ENCODE results near the gene R3HDM1. TPM values are rescaled to one million over a fixed set of nuclear protein-coding genes. Genes with fewer than 3 reads are reported as not detected.

The R3HDM1 gene
- total RNA-seq, 1 experiment from 2014 or later: 16.4 TPM

DNA sequence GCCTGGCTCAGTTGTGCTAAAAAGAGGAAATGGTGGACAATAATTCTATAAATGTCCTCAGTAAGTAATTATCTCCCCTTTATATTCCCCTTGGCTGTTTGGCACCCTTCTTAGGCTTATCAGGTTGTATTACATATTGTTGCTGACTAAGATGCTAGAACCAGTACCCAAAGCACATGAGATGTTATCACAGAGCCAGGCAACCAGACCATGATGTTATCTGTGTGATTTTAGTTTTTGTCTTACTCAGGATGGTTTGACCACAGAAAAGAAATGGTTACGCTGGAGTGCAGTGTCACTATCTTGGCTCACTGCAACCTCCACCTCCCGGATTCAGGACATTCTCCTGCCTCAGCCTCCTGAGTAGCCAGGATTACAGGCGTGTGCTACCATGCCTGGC, 15.2 kb downstream of the R3HDM1 start:
- DNase-seq: no peak
- Histone ChIP-seq H3K27me3 (ENCODE audit: control insufficient read depth, insufficient read depth, low read length) (no peaks in the 10 kb centered on the region), H3K36me3 (replicated peaks; ENCODE audit: control insufficient read depth, insufficient read depth, low read length) (no peaks in the 10 kb centered on the region), H3K4me3 (ENCODE audit: insufficient read depth, low read depth, low read length) (no peak overlapping the region)

DNA sequence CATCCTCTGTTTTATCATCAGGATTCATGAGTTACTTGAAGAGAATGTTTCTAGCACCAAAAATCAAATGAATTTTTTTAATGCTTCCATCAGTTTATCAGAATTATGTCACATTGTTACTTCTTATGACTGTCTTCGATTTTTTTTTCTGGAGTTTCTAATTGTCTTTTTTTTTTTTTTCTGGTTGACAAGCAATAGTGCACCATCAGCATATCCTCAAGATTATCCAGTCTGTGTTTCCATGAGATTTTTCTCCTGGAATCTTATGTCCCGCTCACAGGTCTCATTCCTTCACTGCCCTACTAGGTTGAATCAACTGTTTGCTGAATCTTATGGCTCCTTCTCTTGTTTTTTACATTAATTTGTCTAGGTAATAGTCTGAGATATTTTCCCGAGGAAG, 16.0 kb downstream of the R3HDM1 start:
- H3K27me3 ChIP-seq (ENCODE audit: control insufficient read depth, insufficient read depth, low read length): no peaks in the 10 kb centered on the region
- no peak overlapping the region for H3K4me3 ChIP-seq (ENCODE audit: insufficient read depth, low read depth, low read length)
- no peak for DNase-seq
- no peaks in the 10 kb centered on the region for H3K36me3 ChIP-seq (replicated peaks; ENCODE audit: control insufficient read depth, insufficient read depth, low read length)

GRCh38 chr2:135551356-135551755, 20.1 kb downstream of the R3HDM1 start:
- H3K36me3 ChIP-seq (replicated peaks; ENCODE audit: control insufficient read depth, insufficient read depth, low read length): no peaks in the 10 kb centered on the region
- DNase-seq: no peak
- no peak overlapping the region for H3K4me3 ChIP-seq (ENCODE audit: insufficient read depth, low read depth, low read length)
- no peaks in the 10 kb centered on the region for H3K27me3 ChIP-seq (ENCODE audit: control insufficient read depth, insufficient read depth, low read length)

DNA sequence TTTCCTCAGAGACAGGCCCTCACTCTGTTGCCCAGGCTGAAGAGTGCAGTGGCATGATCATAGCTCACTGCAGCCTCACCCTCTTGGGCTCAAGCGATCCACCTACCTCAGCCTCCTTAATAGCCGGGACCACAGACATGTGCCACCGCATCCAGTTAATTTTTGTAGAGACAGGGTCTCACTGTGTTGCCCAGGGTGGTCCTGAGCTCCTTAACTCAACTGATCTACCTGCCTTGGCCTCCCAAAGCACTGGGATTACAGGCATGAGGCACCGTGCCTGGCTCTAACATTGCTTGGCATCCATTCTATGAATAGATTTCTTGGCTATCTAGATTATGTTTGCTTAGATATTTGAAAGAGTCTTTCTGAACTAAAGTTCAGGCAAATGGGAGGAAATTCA, 21.6 kb downstream of the R3HDM1 start:
- H3K4me3 ChIP-seq (ENCODE audit: insufficient read depth, low read depth, low read length): no peak overlapping the region
- no peak for DNase-seq
- H3K27me3 ChIP-seq (ENCODE audit: control insufficient read depth, insufficient read depth, low read length): no peaks in the 10 kb centered on the region
- H3K36me3 ChIP-seq (replicated peaks; ENCODE audit: control insufficient read depth, insufficient read depth, low read length): no peaks in the 10 kb centered on the region

DNA sequence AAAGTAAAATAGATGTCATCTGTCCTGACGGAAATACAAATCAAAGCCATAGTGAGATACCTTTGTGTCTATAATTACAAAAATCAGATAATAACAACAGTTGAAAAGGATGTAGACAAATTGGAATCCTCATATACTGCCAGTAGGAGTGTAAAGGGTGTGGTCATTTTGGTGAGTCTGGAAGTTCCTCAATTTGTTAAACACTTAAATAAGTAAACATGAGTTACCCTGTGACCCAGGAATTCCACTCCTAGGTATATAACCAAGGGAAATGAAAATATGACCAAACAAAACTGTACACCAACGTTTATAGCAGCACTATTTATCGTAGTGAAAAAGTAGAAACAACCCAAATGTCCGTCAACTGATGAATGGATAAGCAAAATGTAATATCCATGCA, 24.0 kb downstream of the R3HDM1 start:
- H3K27me3 ChIP-seq (ENCODE audit: control insufficient read depth, insufficient read depth, low read length): no peaks in the 10 kb centered on the region
- no peak overlapping the region for H3K4me3 ChIP-seq (ENCODE audit: insufficient read depth, low read depth, low read length)
- no peaks in the 10 kb centered on the region for H3K36me3 ChIP-seq (replicated peaks; ENCODE audit: control insufficient read depth, insufficient read depth, low read length)
- no peak for DNase-seq

GRCh38 chr2:135557530-135557929, 26.2 kb downstream of the R3HDM1 start:
- no peak for DNase-seq
- Histone ChIP-seq H3K36me3 (replicated peaks; ENCODE audit: control insufficient read depth, insufficient read depth, low read length) (no peaks in the 10 kb centered on the region), H3K4me3 (ENCODE audit: insufficient read depth, low read depth, low read length) (no peak overlapping the region), H3K27me3 (ENCODE audit: control insufficient read depth, insufficient read depth, low read length) (no peaks in the 10 kb centered on the region)

- Histone ChIP-seq H3K36me3 (replicated peaks; ENCODE audit: control insufficient read depth, insufficient read depth, low read length) (no peaks in the 10 kb centered on the region), H3K4me3 (ENCODE audit: insufficient read depth, low read depth, low read length) (no peak overlapping the region), H3K27me3 (ENCODE audit: control insufficient read depth, insufficient read depth, low read length) (no peaks in the 10 kb centered on the region)
- no peak for DNase-seq
These were observed 30.6 kb downstream of the R3HDM1 start for GRCh38 chr2:135561925-135562324.

DNA sequence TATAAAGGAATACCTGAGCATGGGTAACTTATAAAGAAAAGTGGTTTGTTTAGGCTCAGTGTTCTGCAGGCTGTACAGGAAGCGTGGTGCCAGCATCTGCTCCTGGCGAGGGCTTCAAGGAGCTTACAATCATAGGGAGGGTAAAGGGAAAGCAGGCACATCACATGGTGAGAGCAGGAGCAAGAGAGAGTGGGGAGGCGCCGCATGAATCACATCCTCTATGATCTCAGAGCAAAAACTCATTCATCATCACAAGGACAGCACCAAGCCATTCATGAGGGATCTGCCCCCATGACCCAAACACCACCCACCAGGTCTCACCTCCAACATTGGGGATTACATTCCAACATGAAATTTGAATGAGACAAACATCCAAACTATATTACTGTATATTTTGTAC, 32.5 kb downstream of the R3HDM1 start:
- Histone ChIP-seq H3K36me3 (replicated peaks; ENCODE audit: control insufficient read depth, insufficient read depth, low read length) (no peaks in the 10 kb centered on the region), H3K27me3 (ENCODE audit: control insufficient read depth, insufficient read depth, low read length) (no peaks in the 10 kb centered on the region), H3K4me3 (ENCODE audit: insufficient read depth, low read depth, low read length) (no peak overlapping the region)
- no peak for DNase-seq

DNA sequence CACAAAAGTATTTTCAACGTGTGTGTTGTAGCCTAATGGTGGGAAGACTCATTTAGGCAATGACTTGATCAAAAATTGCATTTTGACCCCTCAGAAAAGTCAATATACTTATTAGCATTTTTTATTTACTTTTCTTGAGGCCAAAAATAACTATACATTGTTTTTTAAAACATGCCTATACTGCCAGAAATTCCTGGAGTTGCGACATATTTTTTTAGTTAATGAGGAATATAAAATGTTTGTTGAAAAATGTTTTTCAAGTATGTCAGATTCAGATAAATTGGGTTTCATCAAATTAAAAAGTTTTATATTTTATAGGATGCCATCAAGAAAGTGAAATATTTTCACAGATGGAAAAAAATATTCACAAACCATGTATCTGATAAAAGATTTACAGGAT, 39.6 kb downstream of the R3HDM1 start:
- no peaks in the 10 kb centered on the region for H3K27me3 ChIP-seq (ENCODE audit: control insufficient read depth, insufficient read depth, low read length)
- DNase-seq: no peak
- no peak overlapping the region for H3K4me3 ChIP-seq (ENCODE audit: insufficient read depth, low read depth, low read length)
- no peaks in the 10 kb centered on the region; the same call in 1 of the 2 replicates for H3K36me3 ChIP-seq (replicated peaks; ENCODE audit: control insufficient read depth, insufficient read depth, low read length)

GRCh38 chr2:135573620-135574019, 42.3 kb downstream of the R3HDM1 start:
- DNase-seq: no peak
- no peaks in the 10 kb centered on the region for H3K27me3 ChIP-seq (ENCODE audit: control insufficient read depth, insufficient read depth, low read length)
- H3K36me3 ChIP-seq (replicated peaks; ENCODE audit: control insufficient read depth, insufficient read depth, low read length): no peaks in the 10 kb centered on the region; the same call in 1 of the 2 replicates
- no peak overlapping the region for H3K4me3 ChIP-seq (ENCODE audit: insufficient read depth, low read depth, low read length)

GRCh38 chr2:135581282-135581681, 50.0 kb downstream of the R3HDM1 start:
- DNase-seq: no peak
- no peaks in the 10 kb centered on the region for H3K27me3 ChIP-seq (ENCODE audit: control insufficient read depth, insufficient read depth, low read length)
- H3K36me3 ChIP-seq (replicated peaks; ENCODE audit: control insufficient read depth, insufficient read depth, low read length): no peaks in the 10 kb centered on the region
- H3K4me3 ChIP-seq (ENCODE audit: insufficient read depth, low read depth, low read length): no peak overlapping the region

- no peak overlapping the region for H3K4me3 ChIP-seq (ENCODE audit: insufficient read depth, low read depth, low read length)
- no peak for DNase-seq
- no peaks in the 10 kb centered on the region for H3K27me3 ChIP-seq (ENCODE audit: control insufficient read depth, insufficient read depth, low read length)
- no peaks in the 10 kb centered on the region for H3K36me3 ChIP-seq (replicated peaks; ENCODE audit: control insufficient read depth, insufficient read depth, low read length)
These were observed 51.1 kb downstream of the R3HDM1 start for GRCh38 chr2:135582383-135582782.

DNA sequence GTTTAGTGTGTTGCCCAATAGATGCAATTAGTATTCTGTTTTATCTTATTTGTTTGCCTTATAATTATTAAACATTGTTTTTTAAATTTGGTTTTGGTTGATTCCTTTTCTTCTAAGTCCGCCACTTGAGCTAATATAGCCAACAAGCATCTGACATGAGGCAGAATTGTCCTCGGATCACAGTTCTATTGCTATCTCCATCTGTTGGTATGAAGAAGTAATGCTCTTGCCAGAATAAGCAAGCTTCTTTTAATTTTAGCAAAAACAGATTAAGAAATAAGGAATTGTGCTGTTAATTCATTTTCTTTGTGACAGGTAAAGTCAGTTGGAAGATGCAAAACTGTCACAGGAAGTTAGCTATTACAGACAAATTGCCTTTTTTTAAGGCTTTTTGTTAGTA, 54.3 kb downstream of the R3HDM1 start:
- Histone ChIP-seq H3K4me3 (ENCODE audit: insufficient read depth, low read depth, low read length) (no peak overlapping the region), H3K27me3 (ENCODE audit: control insufficient read depth, insufficient read depth, low read length) (no peaks in the 10 kb centered on the region), H3K36me3 (replicated peaks; ENCODE audit: control insufficient read depth, insufficient read depth, low read length) (no peaks in the 10 kb centered on the region)
- DNase-seq: no peak

DNA sequence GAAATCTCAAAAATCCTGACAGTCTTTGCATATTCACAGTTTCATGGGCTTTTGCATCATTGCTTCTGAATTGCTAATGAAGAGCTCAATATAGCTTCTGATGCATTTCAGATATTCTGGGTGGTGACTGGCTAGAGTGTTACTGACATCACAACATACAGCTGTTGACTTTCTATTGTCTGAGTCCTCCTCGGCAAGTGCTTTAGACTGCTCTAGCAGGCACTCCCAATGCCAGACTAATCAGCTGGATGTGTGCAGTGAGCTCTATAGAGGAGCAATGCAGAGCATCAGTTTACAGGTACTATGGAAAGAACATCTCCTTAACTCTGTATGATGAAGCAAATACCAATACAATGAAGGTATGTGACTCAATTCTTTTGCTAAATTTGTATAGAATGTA, 54.9 kb downstream of the R3HDM1 start:
- no peak for DNase-seq

DNA sequence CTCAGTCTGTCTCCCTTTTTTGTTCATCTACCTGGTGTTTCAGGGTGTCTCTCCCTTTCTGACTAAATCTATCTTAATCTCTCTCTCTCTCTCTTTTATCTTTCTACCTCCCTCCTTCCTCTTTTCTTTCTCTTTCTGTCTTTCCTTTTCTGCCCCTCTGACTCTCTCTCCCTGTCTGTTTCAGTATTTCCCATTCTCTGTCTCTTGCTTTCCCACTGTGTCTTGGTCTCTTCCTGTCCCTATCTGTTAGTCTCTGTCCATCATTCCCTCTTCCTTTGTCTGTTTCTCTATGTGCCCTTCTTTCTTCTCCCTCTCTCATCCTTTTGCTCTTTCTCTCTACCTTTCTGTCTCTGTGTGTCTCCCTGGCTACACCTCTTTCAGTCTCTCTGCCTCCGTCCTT, 56.7 kb downstream of the R3HDM1 start:
- DNase-seq: no peak
- H3K36me3 ChIP-seq (replicated peaks; ENCODE audit: control insufficient read depth, insufficient read depth, low read length): no peaks in the 10 kb centered on the region; the same call in 1 of the 2 replicates
- H3K27me3 ChIP-seq (ENCODE audit: control insufficient read depth, insufficient read depth, low read length): no peaks in the 10 kb centered on the region

More for the DNA sequence above, 54.9 kb downstream of the R3HDM1 start:
- H3K27me3 ChIP-seq (ENCODE audit: control insufficient read depth, insufficient read depth, low read length): no peaks in the 10 kb centered on the region
- no peaks in the 10 kb centered on the region for H3K36me3 ChIP-seq (replicated peaks; ENCODE audit: control insufficient read depth, insufficient read depth, low read length)
- no peak overlapping the region for H3K4me3 ChIP-seq (ENCODE audit: insufficient read depth, low read depth, low read length)

GRCh38 chr2:135590619-135591260, 59.5 kb downstream of the R3HDM1 start:
- H3K4me3 ChIP-seq (ENCODE audit: insufficient read depth, low read depth, low read length): no peak overlapping the region
- H3K27me3 ChIP-seq (ENCODE audit: control insufficient read depth, insufficient read depth, low read length): no peaks in the 10 kb centered on the region
- no peaks in the 10 kb centered on the region; the same call in 1 of the 2 replicates for H3K36me3 ChIP-seq (replicated peaks; ENCODE audit: control insufficient read depth, insufficient read depth, low read length)
- no peak for DNase-seq

More for the DNA sequence above, 56.7 kb downstream of the R3HDM1 start:
- no peak overlapping the region for H3K4me3 ChIP-seq (ENCODE audit: insufficient read depth, low read depth, low read length)

All from H7 (cell line).